Measurements from ENCODE around the gene ATL3. TPM values are rescaled to one million over a fixed set of nuclear protein-coding genes. Genes with fewer than 3 reads are reported as not detected.
"Not testable (repeated sequence)": the region's sequence is repeated elsewhere in the genome, so short reads cannot be mapped to it uniquely, and the experiment has no call there.

Gene ATL3
- total and polyA plus RNA-seq, 2 of the 4 experiments (the other 2 are of a cell fraction), result 19.9 to 131 TPM

DNA sequence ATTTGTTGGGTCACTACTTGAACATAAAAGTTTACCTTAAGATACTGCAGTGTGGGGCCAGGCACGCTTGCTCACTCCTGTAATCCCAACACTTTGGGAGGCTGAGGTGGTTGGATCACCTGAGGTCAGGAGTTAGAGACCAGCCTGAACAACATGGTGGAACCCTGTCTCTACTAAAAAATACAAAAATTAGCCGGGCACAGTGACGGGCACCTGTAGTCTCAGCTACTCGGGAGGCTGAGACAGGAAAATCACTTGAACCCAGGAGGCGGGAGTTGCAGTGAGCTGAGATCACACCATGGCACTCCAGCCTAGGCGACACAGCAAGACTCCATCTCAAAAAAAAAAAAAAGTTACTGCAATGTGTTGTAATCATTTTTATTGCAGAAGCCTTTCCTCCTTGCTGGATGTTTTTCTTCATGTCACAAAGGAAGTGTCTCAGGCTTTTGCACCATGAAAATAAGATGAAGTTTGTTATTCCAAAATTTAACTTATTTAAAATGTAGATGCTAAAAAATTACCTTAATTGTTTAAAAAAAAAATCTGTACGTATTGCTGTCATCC is 14.1 kb upstream of the ATL3 start:
- H4K5ac ChIP-seq (ENCODE audit: low read depth, low read length); H3K56ac ChIP-seq (ENCODE audit: extremely low read depth, insufficient read depth, low read length); POLR2A ChIA-PET (ENCODE audit: unreplicated experiment); H2AFZ ChIP-seq (replicated peaks; ENCODE audit: low read length, poor library complexity); H3K27ac ChIP-seq (ENCODE audit: insufficient read depth, low read length); H3K23ac ChIP-seq (ENCODE audit: low read depth, low read length); H3K4me1 ChIP-seq (ENCODE audit: control insufficient read depth, insufficient read depth, low read length); H4K91ac ChIP-seq (ENCODE audit: insufficient read depth, low read depth, low read length); H2AK5ac ChIP-seq (ENCODE audit: low read depth, low read length); DNase-seq; H3K9me3 ChIP-seq (ENCODE audit: control insufficient read depth, insufficient read depth, low read length); BruUV-seq (replicated peaks); H2BK5ac ChIP-seq (ENCODE audit: low read depth, low read length, poor library complexity, severe bottlenecking); ATAC-seq (ENCODE audit: low read depth); H3K14ac ChIP-seq (replicated peaks; ENCODE audit: low read depth, low read length); H3K18ac ChIP-seq (ENCODE audit: low read depth, low read length); H3K4me2 ChIP-seq (ENCODE audit: low read depth, low read length); CTCF ChIA-PET; H3K4ac ChIP-seq (ENCODE audit: low read depth, low read length); H2BK20ac ChIP-seq (ENCODE audit: low read depth, low read length); H2BK15ac ChIP-seq (ENCODE audit: low read depth, low read length); H4K8ac ChIP-seq (ENCODE audit: low read depth in 2 of 2, low read length in 2 of 2); H3K4me3 ChIP-seq (ENCODE audit: insufficient read depth, low read depth, low read length); H3K27me3 ChIP-seq (ENCODE audit: control insufficient read depth, insufficient read depth, low read length); intact Hi-C loops (cut with micrococcal nuclease); dilution Hi-C loops (cut with HindIII; ENCODE audit: low sequenced_read_pairs, unreplicated experiment); H3K9ac ChIP-seq (ENCODE audit: low read depth, low read length); H2BK120ac ChIP-seq (ENCODE audit: low read depth, low read length); H3K36me3 ChIP-seq (ENCODE audit: control insufficient read depth, insufficient read depth, low read length); H3K9me1 ChIP-seq (ENCODE audit: insufficient read depth, low read length); in situ Hi-C loops (cut with MboI; ENCODE audit: low sequenced_read_pairs); H2AK9ac ChIP-seq (replicated peaks; ENCODE audit: low read depth, low read length, poor library complexity): not testable (repeated sequence)
- Histone ChIP-seq H4K20me1 (ENCODE audit: insufficient read depth, low read length) (peaks cover 21% of the 10 kb centered on the region), H3K79me1 (ENCODE audit: low read depth in 1 of 2, low read length in 2 of 2) (peaks cover 22 to 68% of the 10 kb centered on the region in 2 experiments; a peak in 3 of 4 replicates)
- no CpG with 5 or more reads among the region's 7 CpGs for WGBS, 2 experiments (ENCODE audit: extremely low coverage in 2 of 2, insufficient read length in 1 of 2)
